ENCODE results near the gene SMOC2. TPM values are rescaled to one million over a fixed set of nuclear protein-coding genes. Genes with fewer than 3 reads are reported as not detected.

The SMOC2 gene
- total and polyA plus RNA-seq, 2 donors (not counting 1 experiment from before 2014, with no cell fraction given): 0.37 TPM; not detected in 1

DNA sequence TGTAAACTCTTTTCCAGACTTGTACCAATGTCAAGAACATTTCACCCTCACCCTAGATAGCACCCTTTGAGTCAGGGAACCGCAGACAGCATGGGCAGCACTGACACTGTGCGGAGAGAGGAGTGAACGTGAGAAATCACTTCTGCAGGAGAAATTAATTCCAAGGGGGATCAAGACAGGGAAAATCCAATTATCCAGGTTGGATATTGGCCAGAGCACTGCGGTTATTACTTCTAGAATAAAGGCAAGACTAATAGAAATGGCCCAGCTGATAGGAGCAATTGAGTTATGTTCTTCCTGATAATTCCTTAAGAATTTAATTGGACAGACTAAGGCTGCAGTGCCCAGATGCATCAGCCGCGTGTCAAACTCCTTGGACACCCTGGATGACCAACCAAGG lies 179.6 kb downstream of the SMOC2 start:
- Histone ChIP-seq H3K4me1 (ENCODE audit: control insufficient read depth in 2 of 2, insufficient read depth in 2 of 2, low read length in 2 of 2) (no peaks in the 10 kb centered on the region), H4K20me1 (ENCODE audit: control insufficient read depth, insufficient read depth, low read length, poor library complexity, severe bottlenecking) (no peaks in the 10 kb centered on the region), H3K4me2 (replicated peaks; ENCODE audit: low read depth, low read length, poor library complexity, severe bottlenecking) (no peak overlapping the region), H3K79me2 (ENCODE audit: control insufficient read depth, insufficient read depth, low read length) (no peaks in the 10 kb centered on the region), H3K9me3 (ENCODE audit: control extremely low read depth in 1 of 3, control insufficient read depth in 2 of 3, insufficient read depth in 1 of 3, low read length in 2 of 3) (peaks cover 0 to 30% (median 5%) of the 10 kb centered on the region in 3 donors), H3K36me3 (replicated peaks in 1 of 2; ENCODE audit: control extremely low read depth in 1 of 2, control insufficient read depth in 1 of 2, extremely low read depth in 1 of 2, insufficient read depth in 2 of 2, low read length in 1 of 2) (no peaks in the 10 kb centered on the region), H3K27ac (ENCODE audit: low read length in 2 of 2) (no peak overlapping the region), H3K4me3 (ENCODE audit: control extremely low read depth in 1 of 5, extremely low read depth in 1 of 5, insufficient read depth in 1 of 5, low read depth in 2 of 5, low read length in 4 of 5) (no peak overlapping the region), H2AFZ (ENCODE audit: insufficient read depth, low read depth, low read length, poor library complexity, severe bottlenecking) (no peak overlapping the region), H3K27me3 (replicated peaks in 1 of 4; ENCODE audit: control extremely low read depth in 1 of 4, control insufficient read depth in 3 of 4, insufficient read depth in 4 of 4, low read length in 3 of 4) (no peaks in the 10 kb centered on the region), H3K9ac (ENCODE audit: low read length) (no peak overlapping the region)
- ATAC-seq (ENCODE audit: low read depth) (no peak), DNase-seq (no peak)
- WGBS (ENCODE audit: insufficient coverage): 63% methylated on average over 4 of the region's 6 CpGs
- intact Hi-C loops (cut with micrococcal nuclease): no loop called here
- POLR2A ChIA-PET: no interaction called here
- CTCF ChIA-PET: no interaction called here
- Mint-ChIP-seq H3K4me1 (no peaks in the 10 kb centered on the region), H3K27ac (no peak overlapping the region), H3K4me3 (no peak overlapping the region), H3K9me3 (ENCODE audit: insufficient read depth) (peaks cover 3% of the 10 kb centered on the region), H3K27me3 (no peaks in the 10 kb centered on the region)
- TF ChIP-seq EZH2 (IDR thresholded peaks at IDR 0.05; ENCODE audit: borderline replicate concordance, insufficient read depth, low read depth, low read length, poor library complexity, severe bottlenecking): no peak
- TF ChIP-seq, protein P1, sequence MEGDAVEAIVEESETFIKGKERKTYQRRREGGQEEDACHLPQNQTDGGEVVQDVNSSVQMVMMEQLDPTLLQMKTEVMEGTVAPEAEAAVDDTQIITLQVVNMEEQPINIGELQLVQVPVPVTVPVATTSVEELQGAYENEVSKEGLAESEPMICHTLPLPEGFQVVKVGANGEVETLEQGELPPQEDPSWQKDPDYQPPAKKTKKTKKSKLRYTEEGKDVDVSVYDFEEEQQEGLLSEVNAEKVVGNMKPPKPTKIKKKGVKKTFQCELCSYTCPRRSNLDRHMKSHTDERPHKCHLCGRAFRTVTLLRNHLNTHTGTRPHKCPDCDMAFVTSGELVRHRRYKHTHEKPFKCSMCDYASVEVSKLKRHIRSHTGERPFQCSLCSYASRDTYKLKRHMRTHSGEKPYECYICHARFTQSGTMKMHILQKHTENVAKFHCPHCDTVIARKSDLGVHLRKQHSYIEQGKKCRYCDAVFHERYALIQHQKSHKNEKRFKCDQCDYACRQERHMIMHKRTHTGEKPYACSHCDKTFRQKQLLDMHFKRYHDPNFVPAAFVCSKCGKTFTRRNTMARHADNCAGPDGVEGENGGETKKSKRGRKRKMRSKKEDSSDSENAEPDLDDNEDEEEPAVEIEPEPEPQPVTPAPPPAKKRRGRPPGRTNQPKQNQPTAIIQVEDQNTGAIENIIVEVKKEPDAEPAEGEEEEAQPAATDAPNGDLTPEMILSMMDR (IDR thresholded peaks at IDR 0.05): no peak

DNA sequence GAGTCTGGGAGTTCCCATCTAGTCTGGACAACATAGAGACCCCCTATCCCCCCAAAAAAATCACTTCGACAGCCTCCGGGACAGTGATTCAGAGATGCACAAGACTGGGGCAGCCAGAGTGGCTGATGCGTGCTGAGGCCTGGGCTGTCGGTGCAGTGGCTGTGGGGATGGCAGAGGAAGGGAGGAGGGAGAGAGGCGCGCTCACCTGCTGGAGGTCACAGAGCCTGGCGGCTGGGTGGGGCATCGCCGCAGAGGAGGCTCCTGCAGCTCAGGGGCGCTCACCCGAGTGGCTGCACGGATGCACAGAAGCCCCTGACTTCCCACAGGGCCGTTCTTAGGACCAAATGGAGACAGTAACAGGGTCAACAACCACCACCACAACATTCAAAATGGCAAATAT lies 182.8 kb downstream of the SMOC2 start:
- no peak for ATAC-seq (ENCODE audit: low read depth)
- Mint-ChIP-seq H3K9me3 (ENCODE audit: insufficient read depth) (peaks cover 3% of the 10 kb centered on the region), H3K27ac (no peak overlapping the region), H3K4me1 (no peaks in the 10 kb centered on the region), H3K4me3 (no peak overlapping the region), H3K27me3 (no peaks in the 10 kb centered on the region)
- Histone ChIP-seq H3K36me3 (replicated peaks in 1 of 2; ENCODE audit: control extremely low read depth in 1 of 2, control insufficient read depth in 1 of 2, extremely low read depth in 1 of 2, insufficient read depth in 2 of 2, low read length in 1 of 2) (no peaks in the 10 kb centered on the region), H2AFZ (ENCODE audit: insufficient read depth, low read depth, low read length, poor library complexity, severe bottlenecking) (no peak overlapping the region), H3K79me2 (ENCODE audit: control insufficient read depth, insufficient read depth, low read length) (no peaks in the 10 kb centered on the region), H3K27me3 (replicated peaks in 1 of 4; ENCODE audit: control extremely low read depth in 1 of 4, control insufficient read depth in 3 of 4, insufficient read depth in 4 of 4, low read length in 3 of 4) (no peaks in the 10 kb centered on the region), H3K27ac (ENCODE audit: low read length in 2 of 2) (no peak overlapping the region), H3K4me2 (replicated peaks; ENCODE audit: low read depth, low read length, poor library complexity, severe bottlenecking) (no peak overlapping the region), H3K9ac (ENCODE audit: low read length) (no peak overlapping the region), H3K4me1 (ENCODE audit: control insufficient read depth in 2 of 2, insufficient read depth in 2 of 2, low read length in 2 of 2) (no peaks in the 10 kb centered on the region), H4K20me1 (ENCODE audit: control insufficient read depth, insufficient read depth, low read length, poor library complexity, severe bottlenecking) (no peaks in the 10 kb centered on the region), H3K4me3 (ENCODE audit: control extremely low read depth in 1 of 5, extremely low read depth in 1 of 5, insufficient read depth in 1 of 5, low read depth in 2 of 5, low read length in 4 of 5) (no peak overlapping the region), H3K9me3 (ENCODE audit: control extremely low read depth in 1 of 3, control insufficient read depth in 2 of 3, insufficient read depth in 1 of 3, low read length in 2 of 3) (peaks cover 0 to 27% (median 2%) of the 10 kb centered on the region in 3 donors)
- 93% methylated on average over 4 of the region's 13 CpGs for WGBS (ENCODE audit: insufficient coverage)
- ChIA-PET CTCF (no interaction called here), POLR2A (no interaction called here)
- DNase-seq: no peak
- no peak for TF ChIP-seq EZH2 (IDR thresholded peaks at IDR 0.05; ENCODE audit: borderline replicate concordance, insufficient read depth, low read depth, low read length, poor library complexity, severe bottlenecking)
- TF ChIP-seq, protein P1 (IDR thresholded peaks at IDR 0.05): no peak
- intact Hi-C loops (cut with micrococcal nuclease): no loop called here

Data from B cell (primary cell).